SK-N-MC (cell line): ENCODE measurements around the gene PCDHB8.
"Not testable (repeated sequence)": the region's sequence is repeated elsewhere in the genome, so short reads cannot be mapped to it uniquely, and the experiment has no call there.

ENCODE experiments used
- DNase-seq: peaks from one replicate; pipeline ENCODE4 v3.0.0-alpha.2; 2011; ENCODE audit warnings: low read depth, low spot score
- H3K27ac ChIP-seq: fragments of 200-600 bp; sonication (generic); 2 replicates; pipeline ENCODE4 v1.5.1; 2016; ENCODE audit warnings: mixed run types
- H3K36me3 ChIP-seq: fragments of 200-600 bp; sonication (generic); 2 replicates; pipeline ENCODE4 v1.6.1; 2017; ENCODE audit warnings: antibody characterized with exemption, low read length, mixed read lengths; ENCODE audit not compliant: insufficient read depth
- H3K4me3 ChIP-seq: fragments of 200-600 bp; sonication (generic); 2 replicates; pipeline ENCODE4 v1.5.1; 2016
- H3K9ac ChIP-seq: fragments of 200-600 bp; sonication (generic); 2 replicates; pipeline ENCODE4 v1.8.0; 2017; ENCODE audit warnings: mixed run types, mixed read lengths; ENCODE audit not compliant: insufficient read length
- H3K9me3 ChIP-seq: fragments of 200-600 bp; sonication (generic); 2 replicates; pipeline ENCODE4 v1.6.1; 2017; ENCODE audit warnings: low read depth, mild to moderate bottlenecking, antibody characterized with exemption, low read length, moderate library complexity, mixed read lengths
- EZH2 ChIP-seq: fragments of 200-600 bp; sonication (generic); IDR thresholded peaks from one replicate; pipeline ENCODE4 v1.6.1; 2017; ENCODE audit warnings: antibody characterized with exemption
- FOXP2 ChIP-seq: optimal IDR thresholded peaks from 2 replicates; pipeline ENCODE3; 2011; ENCODE audit warnings: mild to moderate bottlenecking, moderate library complexity; ENCODE audit not compliant: insufficient read depth; ENCODE audit errors: extremely low read length, control extremely low read depth
- POLR2AphosphoS5 ChIP-seq: IDR thresholded peaks from 2 replicates; pipeline ENCODE4 v1.6.1; 2012; ENCODE audit warnings: mild to moderate bottlenecking, low read depth, low read length, borderline replicate concordance

PCDHB8 gene

DNA sequence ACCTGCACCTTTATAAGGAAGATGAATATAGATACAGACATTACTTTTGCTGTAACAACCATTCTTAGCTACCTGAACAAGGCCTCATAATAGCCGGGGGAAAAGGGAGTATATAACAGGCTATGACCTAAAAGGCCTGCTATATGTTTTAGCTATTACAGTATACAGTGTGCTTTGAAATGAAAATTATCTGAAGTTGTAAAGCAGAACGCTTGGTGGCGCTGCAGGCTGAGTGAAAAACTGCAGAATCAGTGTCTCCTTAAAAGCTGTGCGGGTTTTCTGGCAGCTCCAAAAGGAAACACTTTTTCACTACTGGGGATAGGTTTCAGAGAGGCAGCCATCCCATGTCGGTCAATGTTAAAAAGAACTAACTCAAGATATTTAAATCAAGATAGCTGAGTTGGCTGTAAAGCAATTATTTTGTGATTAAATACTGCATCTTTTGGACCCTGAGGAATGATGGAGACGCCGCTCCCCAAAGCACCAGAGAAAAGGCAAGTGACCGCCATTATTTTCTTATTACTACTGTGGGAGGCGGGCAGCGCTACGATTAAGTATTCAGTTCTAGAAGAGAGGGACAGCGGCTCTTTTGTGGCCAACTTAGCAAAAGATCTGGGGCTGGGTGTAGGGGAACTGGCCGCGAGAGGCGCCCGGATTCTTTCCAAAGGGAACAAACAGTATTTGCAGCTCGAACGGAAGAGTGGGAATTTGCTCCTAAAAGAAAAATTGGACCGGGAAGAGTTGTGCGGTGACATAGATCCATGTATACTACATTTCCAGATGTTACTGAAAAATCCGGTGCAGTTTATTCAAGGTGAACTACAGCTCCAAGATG, 21.8 kb upstream of the PCDHB8 start:
- Histone ChIP-seq H3K9me3 (0 out of 2 replicates have a peak, but pooled peaks cover 3% of the 10 kb centered on the region), H3K27ac (no peak overlapping the region), H3K4me3 (no peak overlapping the region), H3K9ac (no peak overlapping the region), H3K36me3 (no peaks in the 10 kb centered on the region)
- TF ChIP-seq EZH2, result no peak
- no peak for DNase-seq

DNA sequence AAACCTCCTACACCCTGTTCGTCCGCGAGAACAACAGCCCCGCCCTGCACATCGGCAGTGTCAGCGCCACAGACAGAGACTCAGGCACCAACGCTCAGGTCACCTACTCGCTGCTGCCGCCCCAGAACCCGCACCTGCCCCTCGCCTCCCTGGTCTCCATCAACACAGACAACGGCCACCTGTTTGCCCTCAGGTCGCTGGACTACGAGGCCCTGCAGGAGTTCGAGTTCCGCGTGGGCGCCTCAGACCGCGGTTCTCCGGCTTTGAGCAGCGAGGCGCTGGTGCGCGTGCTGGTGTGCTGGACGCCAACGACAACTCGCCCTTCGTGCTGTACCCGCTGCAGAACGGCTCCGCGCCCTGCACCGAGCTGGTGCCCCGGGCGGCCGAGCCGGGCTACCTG, 20.2 kb upstream of the PCDHB8 start:
- not testable (repeated sequence) for H3K4me3 ChIP-seq, H3K36me3 ChIP-seq, H3K27ac ChIP-seq, H3K9me3 ChIP-seq, DNase-seq, H3K9ac ChIP-seq

DNA sequence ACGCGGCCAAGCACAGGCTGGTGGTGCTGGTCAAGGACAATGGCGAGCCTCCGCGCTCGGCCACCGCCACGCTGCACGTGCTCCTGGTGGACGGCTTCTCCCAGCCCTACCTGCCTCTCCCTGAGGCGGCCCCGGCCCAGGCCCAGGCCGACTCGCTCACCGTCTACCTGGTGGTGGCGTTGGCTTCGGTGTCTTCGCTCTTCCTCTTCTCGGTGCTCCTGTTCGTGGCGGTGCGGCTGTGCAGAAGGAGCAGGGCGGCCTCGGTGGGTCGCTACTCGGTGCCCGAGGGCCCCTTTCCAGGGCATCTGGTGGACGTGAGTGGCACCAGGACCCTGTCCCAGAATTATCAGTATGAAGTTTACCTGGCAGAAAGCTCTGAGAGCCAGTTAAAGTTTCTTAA, 19.7 kb upstream of the PCDHB8 start:
- not testable (repeated sequence) for H3K9me3 ChIP-seq, DNase-seq, H3K27ac ChIP-seq, H3K4me3 ChIP-seq, H3K36me3 ChIP-seq, H3K9ac ChIP-seq

DNA sequence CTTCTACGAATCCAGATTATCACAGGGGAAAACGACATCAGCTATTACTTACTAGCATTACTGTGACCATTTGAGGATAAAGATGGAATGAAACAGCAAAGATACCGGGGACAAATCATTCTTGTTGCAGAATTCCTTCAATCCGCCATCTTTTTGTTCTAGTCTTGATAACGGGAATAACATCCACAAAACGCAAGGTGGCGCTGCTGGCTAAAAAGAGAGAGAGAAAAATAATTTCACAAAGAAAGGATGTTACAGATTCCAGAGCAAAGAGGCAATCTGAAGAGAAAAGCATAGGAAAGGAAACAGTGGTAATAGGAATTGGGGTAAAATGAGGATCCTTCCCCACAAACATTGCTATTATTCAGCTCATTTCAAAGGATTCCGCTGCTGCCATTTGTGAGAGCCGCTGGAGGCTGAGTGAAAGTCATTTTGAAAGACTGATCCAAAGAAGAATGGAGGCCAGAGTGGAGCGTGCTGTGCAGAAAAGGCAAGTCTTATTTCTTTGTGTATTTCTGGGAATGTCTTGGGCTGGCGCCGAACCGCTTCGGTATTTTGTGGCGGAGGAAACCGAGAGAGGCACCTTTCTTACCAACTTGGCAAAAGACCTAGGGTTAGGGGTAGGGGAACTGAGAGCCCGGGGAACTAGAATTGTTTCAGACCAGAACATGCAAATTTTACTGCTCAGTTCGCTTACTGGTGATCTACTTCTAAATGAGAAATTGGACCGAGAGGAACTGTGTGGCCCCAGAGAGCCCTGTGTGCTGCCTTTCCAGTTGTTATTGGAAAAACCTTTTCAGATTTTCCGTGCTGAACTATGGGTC, 5.0 kb upstream of the PCDHB8 start, which contains the start of gene PCDHB7:
PCDHB7 (plus strand) TSS at position 264 of the 824 bp plus-strand sequence; CDS start at position 456, 192 bp downstream.
- H3K27ac ChIP-seq, result no peak within 1 kb of the TSS
- no peak within 1 kb of the TSS for H3K9ac ChIP-seq
- DNase-seq, result no peak
- H3K9me3 ChIP-seq, result no peaks in the 10 kb centered on the region
- H3K36me3 ChIP-seq, result no peaks in the 10 kb centered on the region
- TF ChIP-seq POLR2AphosphoS5 (no peak), EZH2 (no peak), FOXP2 (no peak)
- H3K4me3 ChIP-seq, result peak within 1 kb of the TSS; percentile 26; the same call in 1 of the 2 replicates

DNA sequence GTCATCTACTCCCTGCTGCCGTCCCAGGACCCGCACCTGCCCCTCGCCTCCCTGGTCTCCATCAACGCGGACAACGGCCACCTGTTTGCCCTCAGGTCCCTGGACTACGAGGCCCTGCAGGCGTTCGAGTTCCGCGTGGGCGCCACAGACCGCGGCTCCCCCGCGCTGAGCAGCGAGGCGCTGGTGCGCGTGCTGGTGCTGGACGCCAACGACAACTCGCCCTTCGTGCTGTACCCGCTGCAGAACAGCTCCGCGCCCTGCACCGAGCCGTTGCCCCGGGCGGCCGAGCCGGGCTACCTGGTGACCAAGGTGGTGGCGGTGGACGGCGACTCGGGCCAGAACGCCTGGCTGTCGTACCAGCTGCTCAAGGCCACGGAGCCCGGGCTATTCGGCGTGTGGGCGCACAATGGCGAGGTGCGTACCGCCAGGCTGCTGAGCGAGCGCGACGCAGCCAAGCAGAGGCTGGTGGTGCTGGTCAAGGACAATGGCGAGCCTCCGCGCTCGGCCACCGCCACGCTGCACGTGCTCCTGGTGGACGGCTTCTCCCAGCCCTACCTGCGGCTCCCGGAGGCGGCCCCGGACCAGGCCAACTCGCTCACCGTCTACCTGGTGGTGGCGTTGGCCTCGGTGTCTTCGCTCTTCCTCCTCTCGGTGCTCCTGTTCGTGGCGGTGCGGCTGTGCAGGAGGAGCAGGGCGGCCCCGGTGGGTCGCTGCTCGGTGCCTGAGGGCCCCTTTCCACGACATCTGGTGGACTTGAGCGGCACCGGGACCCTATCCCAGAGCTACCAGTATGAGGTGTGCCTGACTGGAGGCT, 3.1 kb upstream of the PCDHB8 start:
- not testable (repeated sequence) for DNase-seq, H3K9me3 ChIP-seq, H3K36me3 ChIP-seq, H3K9ac ChIP-seq, H3K4me3 ChIP-seq, H3K27ac ChIP-seq

DNA sequence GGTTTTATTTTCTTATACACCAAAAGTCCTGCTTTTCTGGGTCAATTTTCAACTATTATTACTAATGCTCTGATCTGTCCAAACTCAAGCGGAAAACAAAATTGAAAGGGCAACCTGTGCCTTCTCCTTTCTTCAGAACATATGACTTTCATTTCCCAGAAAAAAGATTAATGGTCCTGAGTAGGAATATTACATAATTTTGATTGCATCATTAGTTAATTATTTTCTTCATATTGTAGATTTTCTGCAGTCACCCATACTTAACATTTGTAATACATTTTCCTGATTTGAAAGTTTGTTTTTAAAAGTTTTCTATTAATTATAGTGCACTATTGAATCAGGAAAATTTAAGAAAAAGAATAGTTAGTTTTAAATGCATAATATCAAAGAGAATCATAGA, 1.7 kb upstream of the PCDHB8 start:
- DNase-seq, result no peak
- no peaks in the 10 kb centered on the region for H3K36me3 ChIP-seq
- TF ChIP-seq POLR2AphosphoS5, result no peak
- no peaks in the 10 kb centered on the region for H3K9me3 ChIP-seq
- H3K27ac ChIP-seq, result no peak overlapping the region
- no peak overlapping the region for H3K9ac ChIP-seq
- no peak overlapping the region for H3K4me3 ChIP-seq

DNA sequence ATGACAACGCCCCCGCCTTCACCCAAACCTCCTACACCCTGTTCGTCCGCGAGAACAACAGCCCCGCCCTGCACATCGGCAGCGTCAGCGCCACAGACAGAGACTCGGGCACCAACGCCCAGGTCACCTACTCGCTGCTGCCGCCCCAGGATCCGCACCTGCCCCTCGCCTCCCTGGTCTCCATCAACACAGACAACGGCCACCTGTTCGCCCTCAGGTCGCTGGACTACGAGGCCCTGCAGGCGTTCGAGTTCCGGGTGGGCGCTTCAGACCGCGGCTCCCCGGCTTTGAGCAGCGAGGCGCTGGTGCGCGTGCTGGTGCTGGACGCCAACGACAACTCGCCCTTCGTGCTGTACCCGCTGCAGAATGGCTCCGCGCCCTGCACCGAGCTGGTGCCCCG, 1.8 kb downstream of the PCDHB8 start:
- H3K9me3 ChIP-seq, H3K4me3 ChIP-seq, H3K27ac ChIP-seq, H3K9ac ChIP-seq, DNase-seq, H3K36me3 ChIP-seq: not testable (repeated sequence)

DNA sequence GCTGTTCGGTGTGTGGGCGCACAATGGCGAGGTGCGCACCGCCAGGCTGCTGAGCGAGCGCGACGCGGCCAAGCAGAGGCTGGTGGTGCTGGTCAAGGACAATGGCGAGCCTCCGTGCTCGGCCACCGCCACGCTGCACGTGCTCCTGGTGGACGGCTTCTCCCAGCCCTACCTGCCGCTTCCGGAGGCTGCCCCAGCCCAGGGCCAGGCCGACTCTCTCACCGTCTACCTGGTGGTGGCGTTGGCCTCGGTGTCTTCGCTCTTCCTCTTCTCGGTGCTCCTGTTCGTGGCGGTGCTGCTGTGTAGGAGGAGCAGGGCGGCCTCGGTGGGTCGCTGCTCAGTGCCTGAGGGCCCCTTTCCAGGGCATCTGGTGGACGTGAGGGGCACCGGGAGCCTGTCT, 2.3 kb downstream of the PCDHB8 start:
- not testable (repeated sequence) for H3K27ac ChIP-seq, DNase-seq, H3K4me3 ChIP-seq, H3K36me3 ChIP-seq, H3K9me3 ChIP-seq, H3K9ac ChIP-seq

DNA sequence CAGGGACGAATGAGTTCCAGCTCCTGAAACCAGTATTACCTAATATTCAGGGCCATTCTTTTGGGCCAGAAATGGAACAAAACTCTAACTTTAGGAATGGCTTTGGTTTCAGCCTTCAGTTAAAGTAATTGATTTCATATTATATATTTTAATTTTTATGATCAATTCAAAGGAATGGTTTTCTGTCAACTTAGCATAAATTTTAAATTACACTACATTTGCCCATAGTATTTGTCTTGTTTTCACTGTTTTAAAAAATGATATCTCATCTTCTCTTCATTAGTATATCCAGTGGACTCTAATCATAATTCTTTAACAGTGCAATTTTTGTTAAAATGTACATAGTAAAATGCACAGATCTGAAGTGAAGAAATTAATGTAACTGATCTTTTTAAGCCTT, 2.7 kb downstream of the PCDHB8 start:
- Histone ChIP-seq H3K4me3 (no peak overlapping the region), H3K36me3 (no peaks in the 10 kb centered on the region)

More for the DNA sequence above, 2.7 kb downstream of the PCDHB8 start:
- H3K9ac ChIP-seq, result no peak overlapping the region
- no peak overlapping the region for H3K27ac ChIP-seq
- no peaks in the 10 kb centered on the region for H3K9me3 ChIP-seq
- no peak for DNase-seq
- TF ChIP-seq FOXP2, result no peak
- no peak for TF ChIP-seq EZH2
- TF ChIP-seq POLR2AphosphoS5, result no peak
